ENCODE data around the gene BIRC2.

Gene BIRC2

DNA sequence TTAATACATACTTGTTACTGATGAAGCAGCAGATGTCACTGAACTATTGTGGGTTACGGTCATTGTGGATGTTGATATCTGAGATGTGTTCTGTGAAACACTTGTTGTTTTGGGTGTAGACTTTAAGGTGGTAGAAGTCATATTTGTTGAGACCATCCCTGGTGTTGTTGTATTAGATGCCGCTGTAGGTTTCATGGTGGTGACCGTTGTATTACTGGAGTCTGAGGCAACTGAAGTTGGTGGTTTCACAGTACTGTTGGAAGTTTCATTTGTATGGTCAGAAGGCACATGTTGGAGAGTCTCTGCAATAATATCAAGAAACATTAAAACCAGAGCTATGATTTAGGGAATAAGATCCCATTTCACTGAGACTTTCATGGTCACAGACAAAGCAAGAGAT lies 54.9 kb downstream of the BIRC2 start:
- Histone ChIP-seq H3K36me3 (peaks cover 77% of the 10 kb centered on the region), H3K27ac (peak overlapping the region; percentile 68), H3K27me3 (no peaks in the 10 kb centered on the region), H3K4me3 (ENCODE audit: low read depth in 1 of 2, low read length in 1 of 2) (no peak overlapping the region), H3K4me1 (ENCODE audit: control insufficient read depth in 1 of 2, insufficient read depth in 1 of 2, low read depth in 1 of 2, low read length in 1 of 2) (peaks cover 2 to 4% of the 10 kb centered on the region in 2 experiments), H3K9me3 (no peaks in the 10 kb centered on the region)
- TF ChIP-seq CTCF (IDR thresholded peaks at IDR 0.05): no peak

DNA sequence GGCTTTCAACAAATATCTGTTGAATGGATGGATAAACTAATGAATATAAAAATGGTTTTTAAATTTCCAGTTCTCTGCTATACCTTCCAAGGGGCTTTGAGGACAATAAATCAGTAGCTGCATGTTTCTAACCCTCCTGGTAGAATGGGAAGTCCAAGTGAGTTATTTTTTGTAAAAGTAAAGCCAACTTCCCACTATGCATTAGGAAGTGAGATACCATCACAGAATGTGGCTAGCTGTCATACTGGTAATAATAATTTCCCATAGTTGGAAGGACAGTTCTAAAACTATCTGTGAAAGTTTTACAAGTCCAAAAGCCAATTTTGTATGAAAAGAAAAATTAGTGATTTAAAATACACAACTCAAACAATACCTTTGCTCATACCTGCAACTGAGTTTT lies 55.5 kb downstream of the BIRC2 start:
- no peaks in the 10 kb centered on the region for H3K27me3 ChIP-seq
- H3K27ac ChIP-seq: peak overlapping the region; percentile 68
- no peak for TF ChIP-seq CTCF (IDR thresholded peaks at IDR 0.05)
- peaks cover 72% of the 10 kb centered on the region for H3K36me3 ChIP-seq
- H3K4me1 ChIP-seq (ENCODE audit: control insufficient read depth in 1 of 2, insufficient read depth in 1 of 2, low read depth in 1 of 2, low read length in 1 of 2): peaks cover 0 to 3% of the 10 kb centered on the region in 2 experiments
- H3K9me3 ChIP-seq: no peaks in the 10 kb centered on the region
- no peak overlapping the region for H3K4me3 ChIP-seq (ENCODE audit: low read depth in 1 of 2, low read length in 1 of 2)

- no peak overlapping the region for H3K4me3 ChIP-seq (ENCODE audit: low read depth in 1 of 2, low read length in 1 of 2)
- peaks cover 62% of the 10 kb centered on the region for H3K36me3 ChIP-seq
- no peak overlapping the region for H3K27ac ChIP-seq
- no peaks in the 10 kb centered on the region for H3K27me3 ChIP-seq
- no peak for TF ChIP-seq CTCF (IDR thresholded peaks at IDR 0.05)
- no peaks in the 10 kb centered on the region for H3K9me3 ChIP-seq
- peaks cover 0 to 11% of the 10 kb centered on the region in 2 experiments for H3K4me1 ChIP-seq (ENCODE audit: control insufficient read depth in 1 of 2, insufficient read depth in 1 of 2, low read depth in 1 of 2, low read length in 1 of 2)
Measured at GRCh38 chr11:102405501-102405900, 58.5 kb downstream of the BIRC2 start.

DNA sequence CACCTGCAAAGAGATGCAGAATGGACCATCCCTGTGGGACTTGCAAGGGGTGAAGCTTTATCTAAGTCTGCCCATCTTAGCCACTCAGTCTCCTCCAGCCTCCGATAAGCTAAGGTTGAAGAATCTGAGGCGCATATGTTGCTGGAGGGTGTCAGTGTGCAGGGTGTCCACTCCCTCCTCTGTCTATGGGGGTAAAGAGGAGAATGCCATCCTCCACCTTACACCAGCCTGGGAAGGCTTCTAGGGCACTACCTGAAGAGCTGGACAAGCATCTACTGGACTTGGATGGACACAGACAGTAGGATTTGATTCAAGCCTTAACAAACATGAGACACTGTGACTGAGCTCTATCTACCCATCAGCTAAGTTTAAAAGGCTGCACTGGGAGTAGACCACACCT lies 59.1 kb downstream of the BIRC2 start:
- H3K36me3 ChIP-seq: peaks cover 57% of the 10 kb centered on the region
- no peaks in the 10 kb centered on the region for H3K27me3 ChIP-seq
- peaks cover 0 to 11% of the 10 kb centered on the region in 2 experiments for H3K4me1 ChIP-seq (ENCODE audit: control insufficient read depth in 1 of 2, insufficient read depth in 1 of 2, low read depth in 1 of 2, low read length in 1 of 2)
- TF ChIP-seq CTCF (IDR thresholded peaks at IDR 0.05): no peak
- H3K9me3 ChIP-seq: no peaks in the 10 kb centered on the region
- peak overlapping the region; percentile 35 for H3K27ac ChIP-seq
- H3K4me3 ChIP-seq (ENCODE audit: low read depth in 1 of 2, low read length in 1 of 2): no peak overlapping the region

DNA sequence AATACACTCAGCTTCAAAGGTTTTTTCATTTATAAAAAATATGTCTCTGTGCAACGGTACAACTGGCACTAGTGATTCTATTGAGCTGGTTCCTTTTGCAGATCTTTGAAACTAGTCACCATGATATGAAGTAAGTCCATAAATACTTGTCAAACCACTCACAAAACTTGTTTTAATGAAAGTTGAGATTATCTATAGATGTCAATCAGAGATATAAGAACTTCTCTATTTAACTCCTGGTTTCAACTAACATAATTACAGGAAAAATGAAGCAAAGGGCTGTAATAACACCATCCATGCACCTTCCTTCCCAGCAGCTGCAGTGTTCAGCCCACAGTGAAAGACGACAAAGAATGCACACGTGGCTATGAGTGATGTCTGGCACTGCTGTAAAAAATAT lies 60.9 kb downstream of the BIRC2 start:
- Histone ChIP-seq H3K27ac (no peak overlapping the region), H3K36me3 (peaks cover 42% of the 10 kb centered on the region), H3K9me3 (no peaks in the 10 kb centered on the region), H3K4me3 (ENCODE audit: low read depth in 1 of 2, low read length in 1 of 2) (no peak overlapping the region), H3K4me1 (ENCODE audit: control insufficient read depth in 1 of 2, insufficient read depth in 1 of 2, low read depth in 1 of 2, low read length in 1 of 2) (peaks cover 0 to 11% of the 10 kb centered on the region in 2 experiments), H3K27me3 (no peaks in the 10 kb centered on the region)
- TF ChIP-seq CTCF (IDR thresholded peaks at IDR 0.05): no peak

- H3K4me1 ChIP-seq (ENCODE audit: control insufficient read depth in 1 of 2, insufficient read depth in 1 of 2, low read depth in 1 of 2, low read length in 1 of 2): peaks cover 0 to 11% of the 10 kb centered on the region in 2 experiments
- peaks cover 38% of the 10 kb centered on the region for H3K36me3 ChIP-seq
Measured at GRCh38 chr11:102408339-102408738, 61.3 kb downstream of the BIRC2 start.

More at GRCh38 chr11:102408339-102408738, 61.3 kb downstream of the BIRC2 start:
- Histone ChIP-seq H3K27me3 (no peaks in the 10 kb centered on the region), H3K27ac (no peak overlapping the region), H3K9me3 (no peaks in the 10 kb centered on the region), H3K4me3 (ENCODE audit: low read depth in 1 of 2, low read length in 1 of 2) (no peak overlapping the region)
- no peak for TF ChIP-seq CTCF (IDR thresholded peaks at IDR 0.05)

Measured in neutrophil (primary cell).